NCI-H2171 treated with DMSO at 0.1 percent for 48 hours (cell line): Measurements from ENCODE around the gene MESP2.

ENCODE experiments used
- DNase-seq: peaks from one replicate; lab custom pipeline; 2025; lab: John Stamatoyannopoulos, UW

MESP2 gene

GRCh38 chr15:89802231-89802928, 26.2 kb downstream of the MESP2 start:
- DNase-seq = no peak

GRCh38 chr15:89802986-89803824, 27.1 kb downstream of the MESP2 start:
- no peak for DNase-seq

GRCh38 chr15:89803941-89804800, 28.0 kb downstream of the MESP2 start:
- no peak for DNase-seq

- DNase-seq = no peak
Measured at GRCh38 chr15:89805241-89806209, 29.4 kb downstream of the MESP2 start.

- DNase-seq = no peak
Measured at GRCh38 chr15:89806210-89806558, 30.1 kb downstream of the MESP2 start.

GRCh38 chr15:89806559-89807550, 30.7 kb downstream of the MESP2 start:
- DNase-seq = no peak

- DNase-seq = no peak
Measured at GRCh38 chr15:89807689-89808088, 31.6 kb downstream of the MESP2 start.

GRCh38 chr15:89808160-89808870, 32.2 kb downstream of the MESP2 start:
- DNase-seq = no peak

GRCh38 chr15:89809093-89809786, 33.1 kb downstream of the MESP2 start:
- DNase-seq = no peak

- no peak for DNase-seq
Measured at GRCh38 chr15:89809787-89810148, 33.6 kb downstream of the MESP2 start.

- no peak for DNase-seq
Measured at GRCh38 chr15:89810837-89811236, 34.7 kb downstream of the MESP2 start.

GRCh38 chr15:89812011-89812846, 36.1 kb downstream of the MESP2 start:
- no peak for DNase-seq

- no peak for DNase-seq
Measured at GRCh38 chr15:89812847-89813320, 36.8 kb downstream of the MESP2 start.

- DNase-seq = no peak
Measured at GRCh38 chr15:89813381-89814111, 37.4 kb downstream of the MESP2 start.

- DNase-seq = no peak
Measured at GRCh38 chr15:89814112-89814742, 38.1 kb downstream of the MESP2 start.

GRCh38 chr15:89815769-89816168, 39.6 kb downstream of the MESP2 start:
- no peak for DNase-seq
